SU-DHL-6 (cell line): ENCODE data around the gene PRPF6.

ENCODE experiments used
- H2AFZ ChIP-seq: fragments of 200-600 bp; sonication (generic); 2 replicates; pipeline ENCODE4 v1.6.1; 2014; ENCODE audit warnings: low read depth, mild to moderate bottlenecking, moderate library complexity, mixed read lengths, antibody characterized with exemption, low read length; ENCODE audit not compliant: severe bottlenecking
- H3F3A ChIP-seq: fragments of 200-600 bp; shearing (Covaris generic); 2 replicates; pipeline ENCODE4 v1.6.0; 2016; ENCODE audit warnings: antibody characterized with exemption, mild to moderate bottlenecking; ENCODE audit not compliant: insufficient read depth
- H3K27ac ChIP-seq: fragments of 200-600 bp; sonication (generic); 2 replicates; pipeline ENCODE4 v1.5.1; 2016; ENCODE audit warnings: low read depth, mild to moderate bottlenecking, low read length, moderate library complexity, mixed read lengths
- H3K27me3 ChIP-seq: fragments of 200-600 bp; sonication (generic), shearing (Covaris generic); 2 replicates; pipeline ENCODE4 v1.6.0; 2014; ENCODE audit warnings: mild to moderate bottlenecking, low read length
- H3K36me3 ChIP-seq: fragments of 200-600 bp; sonication (generic); 2 replicates; pipeline ENCODE4 v1.6.1; 2014; ENCODE audit warnings: mild to moderate bottlenecking, low read length, mixed read lengths
- H3K4me2 ChIP-seq: fragments of 300-600, 200-600 bp; shearing (Covaris generic), sonication (generic); 2 replicates; pipeline ENCODE4 v1.6.0; 2014; ENCODE audit warnings: low read length, low read depth, mild to moderate bottlenecking; ENCODE audit not compliant: poor library complexity, severe bottlenecking
- H3K4me3 ChIP-seq: fragments of 200-600 bp; sonication (generic); 2 replicates; pipeline ENCODE4 v1.5.1; 2014; ENCODE audit warnings: antibody characterized with exemption, low read length, mild to moderate bottlenecking, mixed read lengths; ENCODE audit not compliant: insufficient read depth, poor library complexity, severe bottlenecking
- H3K79me2 ChIP-seq: fragments of 200-600 bp; sonication (generic); 2 replicates; pipeline ENCODE4 v1.6.1; 2014; ENCODE audit warnings: mild to moderate bottlenecking, low read length, moderate library complexity; ENCODE audit not compliant: insufficient read depth
- H3K9ac ChIP-seq: fragments of 200-600 bp; sonication (generic); 2 replicates; pipeline ENCODE4 v1.7.0; 2014; ENCODE audit warnings: mild to moderate bottlenecking, low read length
- H3K9me2 ChIP-seq: fragments of 200-600 bp; sonication (generic); replicated peaks from 2 replicates; pipeline ENCODE4 v1.6.1; 2014; ENCODE audit warnings: low read length; ENCODE audit not compliant: insufficient read depth
- H3K9me3 ChIP-seq: fragments of 200-600 bp; sonication (generic); 2 replicates; pipeline ENCODE4 v1.6.1; 2014; ENCODE audit warnings: low read length, mixed read lengths; ENCODE audit not compliant: insufficient read depth
- H4K20me1 ChIP-seq: fragments of 200-600 bp; sonication (generic); 2 replicates; pipeline ENCODE4 v1.6.1; 2014; ENCODE audit warnings: low read depth, mild to moderate bottlenecking, antibody characterized with exemption, low read length, moderate library complexity, mixed read lengths
- EZH2phosphoT487 ChIP-seq: fragments of 200-600 bp; sonication (generic), shearing (Covaris generic); conservative IDR thresholded peaks from 2 replicates; pipeline ENCODE4 v1.6.1; 2018; ENCODE audit warnings: mild to moderate bottlenecking, antibody characterized with exemption, low read length, moderate library complexity, mixed read lengths
- TF ChIP-seq, protein P1 (sequence below): fragments of 200-600 bp; sonication (generic); IDR thresholded peaks from one replicate; pipeline ENCODE4 v1.5.1; 2017; ENCODE audit warnings: antibody characterized with exemption, mild to moderate bottlenecking, low read length, moderate library complexity; ENCODE audit not compliant: insufficient read depth, poor library complexity, severe bottlenecking

PRPF6 gene

DNA sequence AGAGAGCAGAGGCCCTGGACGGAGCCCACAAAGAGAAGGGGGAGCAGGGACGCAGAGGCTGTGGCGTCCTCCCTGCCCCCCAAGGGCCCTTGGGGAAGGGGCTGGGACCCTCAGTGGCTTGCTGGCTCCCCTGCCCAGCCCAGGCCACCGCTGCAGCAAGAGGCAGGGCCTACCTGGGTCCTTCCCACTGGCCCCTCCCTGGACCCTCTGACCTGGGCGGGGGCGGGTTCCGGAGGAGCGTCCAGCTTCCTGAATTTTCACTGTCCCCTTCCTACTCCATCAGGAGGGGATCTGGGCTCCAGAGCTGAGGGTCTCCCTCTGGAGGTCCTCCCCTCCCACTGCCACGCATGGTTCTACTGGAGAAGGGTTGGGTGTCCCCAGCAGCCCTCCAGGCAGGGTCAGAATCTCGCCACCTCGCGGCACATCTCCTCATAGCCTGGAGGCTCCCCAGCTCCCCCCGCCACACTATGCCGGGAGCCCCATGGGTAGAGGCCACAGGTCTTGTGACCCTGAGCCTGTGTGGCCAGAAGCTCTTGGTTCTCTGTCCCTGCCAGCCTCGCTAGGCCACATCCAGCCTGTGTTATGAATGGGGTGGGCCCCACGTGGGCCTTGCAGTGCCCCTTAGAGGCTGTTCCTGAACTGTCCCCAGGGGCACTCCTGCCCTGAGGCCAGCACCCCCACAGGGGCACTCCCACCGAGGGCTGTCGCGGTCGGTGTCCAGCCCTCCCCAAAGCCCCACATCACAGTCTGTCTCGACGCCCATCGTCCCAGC lies 69.5 kb downstream of the PRPF6 start:
- no peaks in the 10 kb centered on the region for H3F3A ChIP-seq
- H3K27ac ChIP-seq: no peak overlapping the region
- H3K27me3 ChIP-seq: no peaks in the 10 kb centered on the region
- H3K4me3 ChIP-seq: no peak overlapping the region
- H3K9ac ChIP-seq: no peak overlapping the region
- H3K9me3 ChIP-seq: no peaks in the 10 kb centered on the region
- H4K20me1 ChIP-seq: no peaks in the 10 kb centered on the region
- TF ChIP-seq, protein P1, sequence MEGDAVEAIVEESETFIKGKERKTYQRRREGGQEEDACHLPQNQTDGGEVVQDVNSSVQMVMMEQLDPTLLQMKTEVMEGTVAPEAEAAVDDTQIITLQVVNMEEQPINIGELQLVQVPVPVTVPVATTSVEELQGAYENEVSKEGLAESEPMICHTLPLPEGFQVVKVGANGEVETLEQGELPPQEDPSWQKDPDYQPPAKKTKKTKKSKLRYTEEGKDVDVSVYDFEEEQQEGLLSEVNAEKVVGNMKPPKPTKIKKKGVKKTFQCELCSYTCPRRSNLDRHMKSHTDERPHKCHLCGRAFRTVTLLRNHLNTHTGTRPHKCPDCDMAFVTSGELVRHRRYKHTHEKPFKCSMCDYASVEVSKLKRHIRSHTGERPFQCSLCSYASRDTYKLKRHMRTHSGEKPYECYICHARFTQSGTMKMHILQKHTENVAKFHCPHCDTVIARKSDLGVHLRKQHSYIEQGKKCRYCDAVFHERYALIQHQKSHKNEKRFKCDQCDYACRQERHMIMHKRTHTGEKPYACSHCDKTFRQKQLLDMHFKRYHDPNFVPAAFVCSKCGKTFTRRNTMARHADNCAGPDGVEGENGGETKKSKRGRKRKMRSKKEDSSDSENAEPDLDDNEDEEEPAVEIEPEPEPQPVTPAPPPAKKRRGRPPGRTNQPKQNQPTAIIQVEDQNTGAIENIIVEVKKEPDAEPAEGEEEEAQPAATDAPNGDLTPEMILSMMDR: no peak
- no peak for TF ChIP-seq EZH2phosphoT487
- H3K36me3 ChIP-seq: no peaks in the 10 kb centered on the region
- H3K4me2 ChIP-seq: no peak overlapping the region
- no peaks in the 10 kb centered on the region for H3K79me2 ChIP-seq
- H2AFZ ChIP-seq: no peak overlapping the region
- no peaks in the 10 kb centered on the region for H3K9me2 ChIP-seq

DNA sequence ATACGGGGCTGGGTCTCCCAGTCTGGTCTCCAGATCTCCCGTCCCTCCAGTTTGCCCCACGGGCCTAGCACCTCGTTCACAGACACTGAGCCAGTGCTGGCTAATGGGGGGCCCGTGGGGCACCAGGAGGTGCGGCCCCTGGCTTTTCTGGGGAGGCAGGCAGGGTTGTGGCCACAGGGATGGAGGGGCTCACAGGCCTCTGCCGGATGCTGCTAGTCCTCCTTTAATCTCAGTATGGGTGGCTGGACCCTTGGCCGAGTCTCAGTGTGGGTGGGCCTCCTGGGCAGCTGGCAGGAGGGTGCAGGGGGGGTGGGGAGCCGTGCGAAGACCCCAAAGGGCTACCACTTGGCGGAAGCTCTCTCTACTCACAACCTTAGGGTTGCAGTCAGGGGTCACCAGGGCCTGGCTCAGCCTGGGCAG lies 70.1 kb downstream of the PRPF6 start:
- Histone ChIP-seq H3K4me2 (no peak overlapping the region), H3K79me2 (no peaks in the 10 kb centered on the region), H3K27me3 (no peaks in the 10 kb centered on the region), H3K27ac (no peak overlapping the region), H4K20me1 (no peaks in the 10 kb centered on the region), H3K9ac (no peak overlapping the region), H3K36me3 (no peaks in the 10 kb centered on the region), H3K9me2 (no peaks in the 10 kb centered on the region), H3F3A (no peaks in the 10 kb centered on the region), H2AFZ (no peak overlapping the region), H3K4me3 (no peak overlapping the region), H3K9me3 (no peaks in the 10 kb centered on the region)
- no peak for TF ChIP-seq EZH2phosphoT487
- TF ChIP-seq, protein P1: no peak

DNA sequence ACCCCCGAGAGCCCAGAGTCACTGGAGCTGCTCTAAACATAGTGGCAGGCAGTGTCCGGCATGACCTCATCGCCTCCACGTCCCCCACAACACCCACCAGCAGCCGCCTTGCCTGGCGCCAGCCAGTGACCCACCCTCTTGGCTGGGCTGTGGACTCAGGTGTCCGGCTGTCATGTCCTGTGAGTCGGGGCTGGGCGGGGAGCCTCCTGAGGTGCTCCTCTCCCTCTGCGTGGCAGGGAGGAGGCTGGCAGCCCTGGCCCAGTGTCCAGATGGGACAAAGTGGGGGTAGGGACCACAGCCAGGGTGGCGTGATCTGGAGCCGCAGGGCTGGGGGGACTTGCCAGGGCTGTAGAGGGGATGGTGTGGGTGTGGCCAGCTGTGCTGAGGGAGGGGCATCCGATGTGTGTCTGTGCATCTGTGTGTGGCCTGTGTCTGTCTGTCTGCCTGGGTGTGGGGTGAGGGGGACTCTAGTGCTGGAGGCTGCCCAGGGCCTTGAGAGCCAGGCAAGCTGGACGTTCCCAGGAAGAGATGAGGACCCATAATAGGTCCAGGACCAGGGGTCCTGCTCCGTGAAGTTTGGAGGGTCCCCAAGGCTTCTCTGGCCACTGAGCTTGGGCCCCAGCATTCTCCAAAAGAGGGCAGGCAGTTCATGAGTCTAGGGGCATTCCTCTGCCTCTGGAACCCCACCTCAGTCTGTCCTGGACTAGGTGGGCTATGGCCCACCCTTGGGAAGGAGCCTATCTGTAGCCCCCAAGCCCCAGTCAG lies 70.8 kb downstream of the PRPF6 start:
- H3K9me2 ChIP-seq: no peaks in the 10 kb centered on the region
- no peaks in the 10 kb centered on the region for H3K79me2 ChIP-seq
- no peak overlapping the region for H3K4me2 ChIP-seq
- no peak for TF ChIP-seq EZH2phosphoT487
- TF ChIP-seq, protein P1: no peak
- H3F3A ChIP-seq: no peaks in the 10 kb centered on the region
- no peaks in the 10 kb centered on the region for H3K9me3 ChIP-seq
- no peak overlapping the region for H3K9ac ChIP-seq
- H3K36me3 ChIP-seq: no peaks in the 10 kb centered on the region
- H3K27me3 ChIP-seq: no peaks in the 10 kb centered on the region
- H4K20me1 ChIP-seq: no peaks in the 10 kb centered on the region
- no peak overlapping the region for H3K27ac ChIP-seq
- no peak overlapping the region for H2AFZ ChIP-seq
- H3K4me3 ChIP-seq: no peak overlapping the region
